ENCODE measurements around the gene THPO.

DNA sequence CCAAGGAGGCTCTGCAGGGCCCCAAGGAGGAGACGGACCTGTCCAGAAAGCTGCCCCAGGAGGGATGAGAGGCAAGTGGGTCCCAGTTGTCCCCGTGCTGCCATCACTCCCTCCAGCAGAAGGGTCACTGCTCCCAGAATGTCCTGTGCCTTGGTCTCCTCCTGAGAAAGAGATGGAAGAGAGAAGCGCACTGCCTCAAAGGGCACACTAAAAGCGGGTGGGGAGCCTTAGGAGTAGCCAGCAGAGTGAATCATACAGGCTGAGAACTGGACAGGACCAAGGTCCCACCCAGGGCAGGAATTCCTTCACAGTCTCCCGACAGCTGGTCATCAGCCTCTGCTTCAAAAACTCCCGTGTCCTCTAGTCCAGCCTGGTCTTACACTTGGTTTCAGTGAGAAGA, 4.6 kb downstream of the THPO start:
- TF ChIP-seq, protein P1, sequence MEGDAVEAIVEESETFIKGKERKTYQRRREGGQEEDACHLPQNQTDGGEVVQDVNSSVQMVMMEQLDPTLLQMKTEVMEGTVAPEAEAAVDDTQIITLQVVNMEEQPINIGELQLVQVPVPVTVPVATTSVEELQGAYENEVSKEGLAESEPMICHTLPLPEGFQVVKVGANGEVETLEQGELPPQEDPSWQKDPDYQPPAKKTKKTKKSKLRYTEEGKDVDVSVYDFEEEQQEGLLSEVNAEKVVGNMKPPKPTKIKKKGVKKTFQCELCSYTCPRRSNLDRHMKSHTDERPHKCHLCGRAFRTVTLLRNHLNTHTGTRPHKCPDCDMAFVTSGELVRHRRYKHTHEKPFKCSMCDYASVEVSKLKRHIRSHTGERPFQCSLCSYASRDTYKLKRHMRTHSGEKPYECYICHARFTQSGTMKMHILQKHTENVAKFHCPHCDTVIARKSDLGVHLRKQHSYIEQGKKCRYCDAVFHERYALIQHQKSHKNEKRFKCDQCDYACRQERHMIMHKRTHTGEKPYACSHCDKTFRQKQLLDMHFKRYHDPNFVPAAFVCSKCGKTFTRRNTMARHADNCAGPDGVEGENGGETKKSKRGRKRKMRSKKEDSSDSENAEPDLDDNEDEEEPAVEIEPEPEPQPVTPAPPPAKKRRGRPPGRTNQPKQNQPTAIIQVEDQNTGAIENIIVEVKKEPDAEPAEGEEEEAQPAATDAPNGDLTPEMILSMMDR (IDR thresholded peaks at IDR 0.05): no peak
- no peak for TF ChIP-seq POLR2A (IDR thresholded peaks at IDR 0.05)

Data from lower leg skin (tissue), 3 donors.